ENCODE results near the gene FANCC.

The FANCC gene

GRCh38 chr9:95055851-95056551, 261.5 kb downstream of the FANCC start:
- DNase-seq (ENCODE audit: low spot score): no peak
- no peak for TF ChIP-seq CTCF (IDR thresholded peaks at IDR 0.05; ENCODE audit: extremely low read depth, missing control alignments)

GRCh38 chr9:95055334-95055850, 262.1 kb downstream of the FANCC start:
- TF ChIP-seq CTCF (IDR thresholded peaks at IDR 0.05; ENCODE audit: extremely low read depth, missing control alignments): no peak
- no peak for DNase-seq (ENCODE audit: low spot score)

- TF ChIP-seq CTCF (IDR thresholded peaks at IDR 0.05; ENCODE audit: extremely low read depth, missing control alignments): no peak
- no peak for DNase-seq (ENCODE audit: low spot score)
Measured at GRCh38 chr9:95053611-95054570, 263.6 kb downstream of the FANCC start.

GRCh38 chr9:95049761-95050160, 267.7 kb downstream of the FANCC start:
- no peak for DNase-seq (ENCODE audit: low spot score)
- no peak for TF ChIP-seq CTCF (IDR thresholded peaks at IDR 0.05; ENCODE audit: extremely low read depth, missing control alignments)

Measured in GM20000 (cell line).